HG03354 (cell line): Measurements from ENCODE around the gene HDLBP.

ENCODE experiments used
- ATAC-seq: cut with Tn5 transposase; IDR thresholded peaks from one replicate; pipeline ENCODE4 v1.9.1; 2021; ENCODE audit warnings: mild to moderate bottlenecking; ENCODE audit not compliant: unreplicated experiment, poor library complexity, severe bottlenecking

HDLBP gene

GRCh38 chr2:241315093-241315878 is at the start of gene HDLBP:
Gene HDLBP (minus strand): TSS chr2:241315672. CDS start chr2:241266869, 48,803 bp downstream.
- peak; percentile 71 for ATAC-seq

- no peak for ATAC-seq
Observed at GRCh38 chr2:241364781-241365180, 49.3 kb upstream of the HDLBP start.

- ATAC-seq, result no peak
Observed at GRCh38 chr2:241363426-241363825, 48.0 kb upstream of the HDLBP start.

- no peak for ATAC-seq
Observed at GRCh38 chr2:241359481-241360045, 44.1 kb upstream of the HDLBP start.

GRCh38 chr2:241358470-241358869 is 43.0 kb upstream of the HDLBP start:
- ATAC-seq, result peak; percentile 47

GRCh38 chr2:241357531-241357930 is 42.1 kb upstream of the HDLBP start:
- ATAC-seq, result no peak

GRCh38 chr2:241356871-241357260 is 41.4 kb upstream of the HDLBP start:
- no peak for ATAC-seq

- ATAC-seq, result peak; percentile 87
Observed at GRCh38 chr2:241355983-241356870, 40.8 kb upstream of the HDLBP start, which contains the start of gene FARP2. Gene FARP2 (plus strand): TSS chr2:241356285. CDS start chr2:241373108, 16,823 bp downstream.

- ATAC-seq, result no peak
Observed at GRCh38 chr2:241354668-241355658, 39.5 kb upstream of the HDLBP start.

- no peak for ATAC-seq
Observed at GRCh38 chr2:241352227-241352626, 36.8 kb upstream of the HDLBP start.

GRCh38 chr2:241351640-241352031 is 36.2 kb upstream of the HDLBP start:
- no peak for ATAC-seq

- ATAC-seq, result no peak
Observed at GRCh38 chr2:241350878-241351639, 35.6 kb upstream of the HDLBP start.

- ATAC-seq, result no peak
Observed at GRCh38 chr2:241350530-241350877, 35.0 kb upstream of the HDLBP start.

- no peak for ATAC-seq
Observed at GRCh38 chr2:241349941-241350340, 34.5 kb upstream of the HDLBP start.

- ATAC-seq, result no peak
Observed at GRCh38 chr2:241344925-241345651, 29.6 kb upstream of the HDLBP start.

- no peak for ATAC-seq
Observed at GRCh38 chr2:241340631-241341163, 25.2 kb upstream of the HDLBP start.

GRCh38 chr2:241339839-241340630 is 24.6 kb upstream of the HDLBP start:
- ATAC-seq, result no peak
